AG04449 (cell line): ENCODE data around the gene ASIC3.

Experiments used
- CTCF ChIA-PET: fragments of 350-600 bp; formaldehyde crosslinking; extraction: SDS; loops from one replicate; lab custom pipeline; 2021; ENCODE audit warnings: antibody characterized with exemption; lab: Yijun Ruan, JAX
- POLR2A ChIA-PET: fragments of 400-600, 350-600 bp; formaldehyde crosslinking; extraction: SDS; loops from one replicate; lab custom pipeline; 2020; ENCODE audit warnings: antibody characterized with exemption, inconsistent platforms; lab: Yijun Ruan, JAX
- DNase-seq: peaks from one replicate; pipeline ENCODE4 v3.0.0-alpha.2; 2010; ENCODE audit warnings: low read depth, low spot score
- H3K4me3 ChIP-seq: 2 replicates; pipeline ENCODE4 v1.5.1; 2011; ENCODE audit warnings: low read depth, mild to moderate bottlenecking, control low read depth, low read length
- CTCF ChIP-seq: IDR thresholded peaks from one replicate; pipeline ENCODE4 v1.5.1; 2011; ENCODE audit warnings: mild to moderate bottlenecking, moderate library complexity, low read length, control low read depth, inconsistent platforms; ENCODE audit not compliant: insufficient read depth; ENCODE audit errors: missing control alignments

ASIC3 gene

GRCh38 chr7:151083071-151083823 is 34.9 kb downstream of the ASIC3 start, which contains the start of gene TMUB1:
TMUB1 (minus strand) TSS chr7:151083493; CDS start chr7:151082563, 930 bp downstream.
- ChIA-PET CTCF (interaction anchor here (1.1 to 19.2 kb wide), 3 partner anchors 21 to 72 kb away, joined by 3 to 347 read pairs (median 3); no protein-coding TSS in a partner anchor), POLR2A (no interaction called here)

GRCh38 chr7:151083824-151084160 is 35.5 kb downstream of the ASIC3 start:
- ChIA-PET CTCF (interaction anchor here (1.1 to 19.2 kb wide), 3 partner anchors 21 to 73 kb away, joined by 3 to 347 read pairs (median 3); no protein-coding TSS in a partner anchor), POLR2A (no interaction called here)
- TF ChIP-seq CTCF, result no peak
- H3K4me3 ChIP-seq, result peak overlapping the region; percentile 71
- no peak for DNase-seq

More at GRCh38 chr7:151083071-151083823, 34.9 kb downstream of the ASIC3 start, which contains the start of gene TMUB1:
- H3K4me3 ChIP-seq, result peak within 1 kb of the TSS; percentile 71
- no peak for TF ChIP-seq CTCF
- DNase-seq, result no peak

GRCh38 chr7:151085329-151085690 is 37.0 kb downstream of the ASIC3 start:
- no peak for TF ChIP-seq CTCF
- CTCF ChIA-PET, result interaction anchor here (0.6 to 19.2 kb wide), 10 partner anchors 8 to 159 kb away, joined by 3 to 347 read pairs (median 3); no protein-coding TSS in a partner anchor
- H3K4me3 ChIP-seq, result peak overlapping the region; percentile 75
- POLR2A ChIA-PET, result interaction anchor here (0.6 to 1.1 kb wide), 4 partner anchors 9 to 84 kb away, joined by 3 to 5 read pairs (median 4); partner anchors contain the start of gene ABCB8
- DNase-seq, result no peak

GRCh38 chr7:151085691-151086620 is 37.6 kb downstream of the ASIC3 start, which contains the start of gene AGAP3:
AGAP3 (plus strand) TSS chr7:151086475; CDS start chr7:151086742, 267 bp downstream.
- TF ChIP-seq CTCF, result no peak
- DNase-seq, result no peak
- ChIA-PET POLR2A (interaction anchor here (0.6 to 1.1 kb wide), 4 partner anchors 9 to 83 kb away, joined by 3 to 5 read pairs (median 4); partner anchors contain the start of gene ABCB8), CTCF (interaction anchor here (0.7 to 19.2 kb wide), 7 partner anchors 10 to 76 kb away, joined by 3 to 347 read pairs (median 4); no protein-coding TSS in a partner anchor)
- peak within 1 kb of the TSS; percentile 75 for H3K4me3 ChIP-seq

- no peak for TF ChIP-seq CTCF
- ChIA-PET POLR2A (no interaction called here), CTCF (interaction anchor here (0.9 to 19.2 kb wide), 3 partner anchors 9 to 27 kb away, joined by 4 to 347 read pairs (median 7); no protein-coding TSS in a partner anchor)
- DNase-seq, result no peak
- H3K4me3 ChIP-seq, result peak overlapping the region; percentile 75
Measured at GRCh38 chr7:151086802-151087244, 38.5 kb downstream of the ASIC3 start.
